Stimulated activated CD8-positive, alpha-beta memory T cell treated with anti-CD3 and anti-CD28 coated beads, Interleukin-4, amount 100 ng/mL, for 48 hours (primary cell): ENCODE results near the gene PLAC9.

Experiments
- DNase-seq: peaks from one replicate; pipeline ENCODE4 v3.0.0-alpha.2; 2020

Gene PLAC9

GRCh38 chr10:80186364-80187012, 54.0 kb downstream of the PLAC9 start:
- peak; percentile 70 for DNase-seq

- no peak for DNase-seq
Measured at GRCh38 chr10:80187060-80187459, 54.5 kb downstream of the PLAC9 start.

GRCh38 chr10:80187465-80188409, 55.2 kb downstream of the PLAC9 start:
- DNase-seq, result peak; percentile 79

GRCh38 chr10:80188713-80189112, 56.2 kb downstream of the PLAC9 start:
- DNase-seq, result no peak

- peak; percentile 46 for DNase-seq
Measured at GRCh38 chr10:80191589-80192270, 59.2 kb downstream of the PLAC9 start.

- DNase-seq, result no peak
Measured at GRCh38 chr10:80192553-80192952, 60.0 kb downstream of the PLAC9 start.

- peak; percentile 25 for DNase-seq
Measured at GRCh38 chr10:80194373-80195045, 62.0 kb downstream of the PLAC9 start.
